Epithelial cell of esophagus (primary cell): Measurements from ENCODE around the gene MB21D2.

Source experiments
- DNase-seq: peaks from one replicate; pipeline ENCODE4 v3.0.0; 2010; ENCODE audit warnings: low read depth
- H3K4me3 ChIP-seq: 2 replicates; pipeline ENCODE4 v1.5.1; 2011; ENCODE audit warnings: mild to moderate bottlenecking, low read length, control low read depth
- TF ChIP-seq, protein P1 (sequence below): IDR thresholded peaks from 2 replicates; pipeline ENCODE4 v1.5.1; 2011; ENCODE audit warnings: low read depth, mild to moderate bottlenecking, low read length, control low read depth, inconsistent platforms; ENCODE audit not compliant: insufficient read depth; ENCODE audit errors: missing control alignments

The MB21D2 gene

GRCh38 chr3:192930577-192930976 is 12.9 kb upstream of the MB21D2 start:
- TF ChIP-seq, protein P1, sequence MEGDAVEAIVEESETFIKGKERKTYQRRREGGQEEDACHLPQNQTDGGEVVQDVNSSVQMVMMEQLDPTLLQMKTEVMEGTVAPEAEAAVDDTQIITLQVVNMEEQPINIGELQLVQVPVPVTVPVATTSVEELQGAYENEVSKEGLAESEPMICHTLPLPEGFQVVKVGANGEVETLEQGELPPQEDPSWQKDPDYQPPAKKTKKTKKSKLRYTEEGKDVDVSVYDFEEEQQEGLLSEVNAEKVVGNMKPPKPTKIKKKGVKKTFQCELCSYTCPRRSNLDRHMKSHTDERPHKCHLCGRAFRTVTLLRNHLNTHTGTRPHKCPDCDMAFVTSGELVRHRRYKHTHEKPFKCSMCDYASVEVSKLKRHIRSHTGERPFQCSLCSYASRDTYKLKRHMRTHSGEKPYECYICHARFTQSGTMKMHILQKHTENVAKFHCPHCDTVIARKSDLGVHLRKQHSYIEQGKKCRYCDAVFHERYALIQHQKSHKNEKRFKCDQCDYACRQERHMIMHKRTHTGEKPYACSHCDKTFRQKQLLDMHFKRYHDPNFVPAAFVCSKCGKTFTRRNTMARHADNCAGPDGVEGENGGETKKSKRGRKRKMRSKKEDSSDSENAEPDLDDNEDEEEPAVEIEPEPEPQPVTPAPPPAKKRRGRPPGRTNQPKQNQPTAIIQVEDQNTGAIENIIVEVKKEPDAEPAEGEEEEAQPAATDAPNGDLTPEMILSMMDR: no peak
- H3K4me3 ChIP-seq: no peak overlapping the region
- peak; percentile 33 for DNase-seq

GRCh38 chr3:192929755-192930547 is 12.3 kb upstream of the MB21D2 start:
- no peak for DNase-seq
- no peak overlapping the region for H3K4me3 ChIP-seq
- TF ChIP-seq, protein P1: no peak

- no peak overlapping the region for H3K4me3 ChIP-seq
- peak; percentile 37 for DNase-seq
- TF ChIP-seq, protein P1: no peak
Observed at GRCh38 chr3:192929146-192929545, 11.5 kb upstream of the MB21D2 start.

DNA sequence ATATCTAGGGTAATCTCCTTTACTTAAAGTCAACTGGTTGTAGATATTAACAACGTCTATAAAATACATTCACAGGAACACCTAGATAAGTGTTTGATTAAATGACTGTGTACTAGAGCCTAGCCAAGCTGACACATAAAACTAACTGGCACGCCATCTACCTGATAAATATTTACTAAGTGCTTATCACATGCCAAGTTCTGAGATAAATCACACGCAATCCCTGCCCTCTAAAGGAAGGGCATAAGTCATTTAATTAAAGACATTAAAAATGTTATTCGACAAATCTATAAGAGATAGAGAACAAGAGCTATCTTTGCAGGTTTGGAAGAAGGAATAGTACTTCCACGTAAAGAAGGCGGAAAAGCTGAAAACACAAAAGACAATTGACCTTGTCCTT is 11.1 kb upstream of the MB21D2 start:
- H3K4me3 ChIP-seq: no peak overlapping the region
- DNase-seq: no peak
- TF ChIP-seq, protein P1: no peak

DNA sequence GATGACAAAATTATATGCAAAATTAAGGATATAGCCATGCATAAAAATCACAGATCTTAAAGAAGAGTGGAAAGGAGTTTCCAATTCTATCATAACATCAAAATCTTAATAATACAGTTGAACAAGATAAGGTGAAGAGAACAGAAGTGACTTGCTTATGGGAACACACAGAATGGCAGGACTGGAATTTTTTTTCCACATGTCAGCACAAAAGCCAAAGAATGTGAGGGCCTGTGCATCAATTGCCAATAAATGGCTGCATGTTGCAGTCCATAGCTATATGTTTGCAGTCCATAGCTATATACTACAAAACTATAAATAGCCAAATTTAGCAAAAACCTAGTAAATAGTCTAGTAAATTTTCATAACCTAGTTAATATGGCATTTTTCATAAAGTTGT is 10.4 kb upstream of the MB21D2 start:
- no peak overlapping the region for H3K4me3 ChIP-seq
- TF ChIP-seq, protein P1: no peak
- DNase-seq: no peak

DNA sequence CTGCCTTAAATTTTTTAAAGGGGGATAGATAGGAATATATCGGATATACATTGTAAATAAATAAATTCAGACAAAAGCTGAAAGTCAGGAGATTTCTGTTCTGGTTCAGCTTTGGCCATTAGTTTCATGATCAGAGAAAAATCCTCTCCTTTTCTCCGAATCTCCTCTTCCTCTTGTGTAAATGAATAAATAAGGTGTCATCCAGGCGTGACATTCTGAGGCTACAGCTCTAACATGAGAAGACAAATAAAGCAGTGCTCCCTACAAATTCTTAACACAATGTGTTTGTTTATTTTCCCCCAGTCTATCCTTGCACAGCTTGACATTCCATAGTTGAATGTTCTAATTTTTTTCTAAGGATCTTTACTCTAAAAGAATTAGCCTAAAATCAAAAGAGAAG is 9.4 kb upstream of the MB21D2 start:
- no peak overlapping the region for H3K4me3 ChIP-seq
- TF ChIP-seq, protein P1: no peak
- DNase-seq: no peak

- TF ChIP-seq, protein P1: no peak
- H3K4me3 ChIP-seq: no peak overlapping the region
- DNase-seq: peak; percentile 66
Observed at GRCh38 chr3:192923731-192924130, 6.1 kb upstream of the MB21D2 start.
